Measurements from ENCODE around the gene ESPN.
A peak's percentile ranks its signal among the peaks of the same experiment; 100 is the strongest.
"Not testable (repeated sequence)": the region's sequence is repeated elsewhere in the genome, so short reads cannot be mapped to it uniquely, and the experiment has no call there.

Gene ESPN, protein sequence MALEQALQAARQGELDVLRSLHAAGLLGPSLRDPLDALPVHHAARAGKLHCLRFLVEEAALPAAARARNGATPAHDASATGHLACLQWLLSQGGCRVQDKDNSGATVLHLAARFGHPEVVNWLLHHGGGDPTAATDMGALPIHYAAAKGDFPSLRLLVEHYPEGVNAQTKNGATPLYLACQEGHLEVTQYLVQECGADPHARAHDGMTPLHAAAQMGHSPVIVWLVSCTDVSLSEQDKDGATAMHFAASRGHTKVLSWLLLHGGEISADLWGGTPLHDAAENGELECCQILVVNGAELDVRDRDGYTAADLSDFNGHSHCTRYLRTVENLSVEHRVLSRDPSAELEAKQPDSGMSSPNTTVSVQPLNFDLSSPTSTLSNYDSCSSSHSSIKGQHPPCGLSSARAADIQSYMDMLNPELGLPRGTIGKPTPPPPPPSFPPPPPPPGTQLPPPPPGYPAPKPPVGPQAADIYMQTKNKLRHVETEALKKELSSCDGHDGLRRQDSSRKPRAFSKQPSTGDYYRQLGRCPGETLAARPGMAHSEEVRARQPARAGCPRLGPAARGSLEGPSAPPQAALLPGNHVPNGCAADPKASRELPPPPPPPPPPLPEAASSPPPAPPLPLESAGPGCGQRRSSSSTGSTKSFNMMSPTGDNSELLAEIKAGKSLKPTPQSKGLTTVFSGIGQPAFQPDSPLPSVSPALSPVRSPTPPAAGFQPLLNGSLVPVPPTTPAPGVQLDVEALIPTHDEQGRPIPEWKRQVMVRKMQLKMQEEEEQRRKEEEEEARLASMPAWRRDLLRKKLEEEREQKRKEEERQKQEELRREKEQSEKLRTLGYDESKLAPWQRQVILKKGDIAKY

DNA sequence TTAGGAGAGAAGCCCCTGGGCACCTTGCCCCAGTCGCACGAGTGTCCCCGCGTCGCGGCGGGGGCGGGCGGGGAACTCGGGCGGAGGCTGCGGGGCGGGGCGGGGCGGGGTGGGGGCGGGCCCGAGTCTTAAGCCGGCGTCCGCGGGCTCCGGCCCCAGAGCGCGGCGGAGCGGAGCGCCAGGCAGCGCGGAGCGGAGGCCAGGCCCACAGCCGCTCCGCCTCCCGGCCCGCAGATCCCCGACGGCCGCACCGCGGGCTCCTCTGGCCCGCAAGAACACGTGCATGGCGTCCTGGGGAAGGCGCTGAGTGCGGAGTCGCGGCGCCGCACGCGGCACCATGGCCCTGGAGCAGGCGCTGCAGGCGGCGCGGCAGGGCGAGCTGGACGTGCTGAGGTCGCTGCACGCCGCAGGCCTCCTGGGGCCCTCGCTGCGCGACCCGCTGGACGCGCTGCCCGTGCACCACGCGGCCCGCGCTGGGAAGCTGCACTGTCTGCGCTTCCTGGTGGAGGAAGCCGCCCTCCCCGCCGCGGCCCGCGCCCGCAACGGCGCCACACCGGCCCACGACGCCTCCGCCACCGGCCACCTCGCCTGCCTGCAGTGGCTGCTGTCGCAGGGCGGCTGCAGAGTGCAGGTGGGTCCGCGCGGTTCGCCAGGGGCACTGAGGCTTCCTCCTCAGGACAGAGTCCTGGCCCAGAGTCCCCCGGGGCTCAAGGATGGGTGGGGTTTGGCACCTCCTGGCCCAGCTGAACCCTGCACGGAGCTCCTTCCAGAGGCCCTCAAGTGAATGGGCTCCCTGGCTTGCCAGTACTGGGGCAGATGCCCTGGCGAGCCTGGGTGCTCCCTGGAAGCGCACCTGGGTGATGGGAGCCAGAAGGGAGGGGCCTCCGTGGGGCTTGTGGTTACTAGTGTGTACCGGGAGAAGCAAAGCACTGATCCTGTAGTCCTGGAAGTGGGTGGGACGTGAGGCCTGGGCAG is at the start of gene ESPN:
TSS of gene ESPN (plus strand) at position 158 of the 975 bp plus-strand sequence. CDS start at position 338, 180 bp downstream.
- DNase-seq: no peak

DNA sequence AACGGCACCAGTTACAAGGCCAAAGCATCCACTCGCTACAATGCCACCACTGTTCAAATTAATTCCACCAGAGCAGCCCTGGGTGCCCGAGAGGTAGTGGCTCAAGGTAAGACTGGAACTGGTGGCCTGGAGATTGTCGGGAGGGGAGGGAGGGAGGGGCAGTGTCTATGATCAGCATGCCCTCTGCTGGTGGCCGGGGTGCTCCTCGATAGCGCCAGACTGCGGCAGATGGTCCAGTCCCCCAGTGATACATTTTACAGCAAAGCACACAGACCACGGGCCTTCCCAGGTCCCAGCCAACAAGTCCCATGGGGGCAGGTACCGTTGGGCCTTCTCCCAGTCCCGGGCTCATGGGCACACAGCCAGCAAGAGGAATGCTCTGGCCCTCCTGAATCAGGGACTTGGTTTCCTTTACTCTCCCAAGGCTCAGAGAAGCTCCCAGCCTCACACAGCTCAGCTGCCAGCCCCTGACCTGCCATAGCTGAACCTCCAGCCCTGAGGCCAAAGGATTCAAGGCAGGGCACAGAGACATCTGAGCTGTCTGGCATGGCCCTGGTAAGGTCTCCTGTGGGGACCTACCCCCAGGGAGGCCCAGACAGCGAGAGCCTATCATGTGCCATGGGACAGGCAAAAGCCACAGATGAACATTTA is 46.4 kb upstream of the ESPN start:
- peak in 1 of 2 experiments; percentile 66 for DNase-seq

DNA sequence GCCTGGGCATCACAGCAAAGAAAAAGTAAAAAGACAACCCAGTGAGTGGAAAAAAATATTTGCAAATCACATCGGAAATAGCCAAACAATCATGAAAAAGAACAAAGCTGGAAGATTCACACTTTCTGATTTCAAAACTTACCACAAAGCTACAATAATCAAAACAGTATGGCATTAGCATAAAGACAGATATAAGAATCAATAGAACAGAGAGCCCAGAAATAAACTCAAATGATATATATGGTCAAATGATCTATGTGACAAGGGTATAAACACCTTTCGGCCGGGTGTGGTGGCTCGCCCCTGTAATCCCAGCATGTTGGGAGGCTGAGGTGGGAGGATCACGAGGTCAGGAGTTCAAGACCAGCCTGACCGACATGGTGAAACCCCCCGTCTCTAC is 44.5 kb upstream of the ESPN start:
- no peak for DNase-seq

DNA sequence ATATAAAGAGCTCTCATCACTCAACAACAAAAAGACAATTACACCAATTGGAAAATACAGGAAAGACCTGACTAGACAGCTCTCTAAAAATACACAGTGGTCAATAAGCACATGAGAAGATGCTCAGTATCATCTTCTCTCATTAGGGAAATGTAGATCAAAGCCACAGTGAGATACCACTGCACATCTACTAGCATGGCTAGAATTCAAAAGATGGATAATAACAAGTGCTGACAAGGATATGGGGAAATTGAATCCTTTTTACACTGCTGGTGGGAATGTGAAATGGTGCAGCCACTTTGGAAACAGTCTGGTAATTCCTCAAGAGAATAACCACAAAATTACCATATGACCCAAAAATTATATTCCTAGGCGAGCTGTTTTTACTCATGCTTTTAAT is 40.4 kb upstream of the ESPN start:
- no peak for DNase-seq

DNA sequence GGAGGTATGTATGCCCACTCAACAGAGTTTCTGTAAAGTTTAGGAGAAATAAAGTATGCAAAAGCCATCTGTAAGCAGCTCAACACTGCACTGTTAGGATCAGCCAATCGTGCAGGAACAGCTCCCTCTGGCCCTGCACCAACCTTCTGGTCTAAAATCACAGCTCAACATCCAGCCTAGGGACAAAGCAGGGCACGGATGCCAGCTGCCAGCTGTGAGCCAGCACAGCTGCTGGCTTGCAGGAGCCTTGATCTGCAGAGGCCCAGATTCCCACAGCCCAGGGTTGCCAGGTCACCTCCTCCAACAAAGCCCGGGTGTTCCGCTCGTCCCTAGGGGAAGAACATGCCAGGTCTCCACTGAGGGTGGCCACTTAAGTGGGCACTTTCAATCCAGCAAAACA is 39.6 kb upstream of the ESPN start:
- DNase-seq: peak; percentile 40 to 76

DNA sequence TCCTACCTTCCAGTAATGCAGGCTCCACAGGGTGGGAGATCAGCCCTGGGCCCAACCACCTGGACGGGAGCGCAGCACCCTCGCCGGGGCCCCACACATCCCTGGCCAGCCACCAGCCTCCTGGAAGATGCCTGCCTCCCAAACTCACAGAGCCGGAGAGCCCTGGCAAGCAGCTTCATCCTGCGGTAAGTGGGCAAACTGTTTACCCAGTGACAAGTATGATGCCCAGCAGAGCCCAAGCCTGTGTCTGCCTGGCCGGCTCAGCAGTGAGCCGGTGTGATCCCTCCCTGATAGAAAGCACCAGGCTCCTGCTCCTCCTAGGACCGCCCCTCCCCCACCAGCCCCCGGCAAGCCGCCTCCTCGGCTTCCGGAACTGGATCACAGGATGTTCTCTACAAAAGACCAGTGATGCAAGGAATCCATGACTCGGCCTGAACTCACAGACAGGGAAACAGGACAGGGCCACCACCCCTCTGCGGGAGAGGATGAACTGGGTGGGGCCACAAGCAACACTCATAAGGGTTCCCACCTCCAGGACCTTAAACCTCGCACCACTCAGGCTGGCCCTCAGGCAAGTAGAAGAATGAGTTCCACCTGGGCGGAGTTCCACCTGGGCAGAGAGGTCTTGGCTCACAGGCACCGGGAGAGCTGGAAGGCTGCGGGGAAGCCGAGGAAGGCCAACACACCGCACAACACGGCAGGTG is 38.9 kb upstream of the ESPN start:
- DNase-seq: no peak

DNA sequence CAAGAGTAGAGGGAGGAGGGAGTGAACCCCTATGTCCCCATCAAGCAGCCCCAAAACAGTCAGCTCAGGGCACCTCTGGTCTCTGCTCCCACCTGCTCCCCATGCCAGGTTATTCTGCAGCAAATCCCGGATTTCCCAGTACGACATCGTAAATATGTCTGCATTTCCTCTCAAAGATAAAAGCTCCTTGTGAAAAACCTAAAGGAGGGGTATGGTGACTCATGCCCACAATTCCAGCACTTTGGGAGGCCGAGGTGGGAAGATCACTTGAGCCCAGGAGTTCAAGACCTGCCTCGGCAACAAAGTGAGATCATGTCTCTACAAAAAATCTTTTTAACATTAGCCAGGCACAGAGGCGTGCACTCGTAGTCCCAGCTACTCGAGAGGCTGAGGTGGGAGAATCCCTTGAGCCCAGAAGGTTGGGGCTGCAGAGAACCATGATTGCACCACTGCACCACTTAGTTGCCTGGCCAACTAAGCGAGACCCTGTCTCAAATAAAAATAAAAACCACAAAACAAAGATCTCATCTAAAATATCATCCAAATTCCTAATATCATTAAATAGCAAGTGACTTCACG is 38.1 kb upstream of the ESPN start:
- no peak for DNase-seq

DNA sequence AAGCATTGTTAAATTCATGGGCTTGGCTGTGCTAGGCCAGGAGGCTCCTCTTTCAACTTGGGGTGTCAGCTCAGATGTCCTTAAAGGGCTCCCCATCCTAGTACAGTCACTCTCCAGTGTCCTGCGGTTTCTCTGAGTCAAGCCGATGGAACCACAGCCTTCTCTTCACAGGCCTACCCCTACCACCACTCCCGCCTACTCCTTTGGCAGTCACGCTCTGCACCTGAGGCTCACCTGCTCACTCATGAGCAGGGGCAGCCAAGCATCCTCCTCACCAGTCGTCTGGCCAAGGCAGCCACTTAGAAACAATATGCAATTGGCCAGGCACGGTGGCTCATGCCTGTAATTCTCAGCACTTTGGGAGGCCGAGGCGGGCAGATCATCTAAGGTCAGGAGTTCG is 34.6 kb upstream of the ESPN start:
- DNase-seq: no peak

DNA sequence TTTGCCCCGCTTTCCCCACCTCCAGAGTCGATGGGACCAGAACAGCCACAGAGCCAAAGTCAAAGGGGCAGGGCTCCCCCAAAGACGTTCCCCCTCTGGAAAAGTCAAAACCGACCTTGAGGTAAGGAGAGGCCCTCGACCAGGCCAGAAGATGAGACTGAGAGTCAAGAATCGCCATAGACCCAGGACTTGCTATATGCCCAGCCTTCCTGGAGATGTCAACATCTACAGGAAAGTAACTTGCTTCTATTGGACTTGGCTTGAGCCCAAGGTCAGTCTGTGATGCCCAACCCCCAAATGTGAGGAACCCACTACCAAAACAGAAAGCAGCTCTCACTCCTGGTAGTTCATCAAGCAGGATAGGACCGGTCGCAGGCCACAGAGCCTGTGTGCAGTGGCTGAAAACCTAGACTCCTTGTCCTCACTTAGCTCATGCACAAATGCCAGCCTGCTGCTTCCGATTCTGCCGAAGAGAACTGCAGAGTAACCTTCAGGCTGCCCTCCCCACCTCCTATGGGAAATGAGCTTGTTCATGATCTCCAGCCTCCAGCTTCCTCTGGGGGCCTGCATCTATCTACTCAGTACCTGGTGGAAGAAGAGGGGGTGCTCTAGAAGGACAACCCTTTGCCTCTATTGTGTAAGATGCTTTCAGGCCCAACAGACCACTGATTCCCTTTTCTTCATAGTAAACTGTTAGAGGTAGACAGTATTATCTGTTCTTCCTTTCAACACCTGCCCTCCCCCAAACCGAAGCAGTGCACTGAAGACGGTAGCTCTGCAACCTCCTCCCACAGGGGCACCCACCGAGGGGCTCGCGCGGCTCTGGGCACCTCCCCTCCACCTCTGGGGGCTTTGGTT is 32.4 kb upstream of the ESPN start:
- DNase-seq: no peak

DNA sequence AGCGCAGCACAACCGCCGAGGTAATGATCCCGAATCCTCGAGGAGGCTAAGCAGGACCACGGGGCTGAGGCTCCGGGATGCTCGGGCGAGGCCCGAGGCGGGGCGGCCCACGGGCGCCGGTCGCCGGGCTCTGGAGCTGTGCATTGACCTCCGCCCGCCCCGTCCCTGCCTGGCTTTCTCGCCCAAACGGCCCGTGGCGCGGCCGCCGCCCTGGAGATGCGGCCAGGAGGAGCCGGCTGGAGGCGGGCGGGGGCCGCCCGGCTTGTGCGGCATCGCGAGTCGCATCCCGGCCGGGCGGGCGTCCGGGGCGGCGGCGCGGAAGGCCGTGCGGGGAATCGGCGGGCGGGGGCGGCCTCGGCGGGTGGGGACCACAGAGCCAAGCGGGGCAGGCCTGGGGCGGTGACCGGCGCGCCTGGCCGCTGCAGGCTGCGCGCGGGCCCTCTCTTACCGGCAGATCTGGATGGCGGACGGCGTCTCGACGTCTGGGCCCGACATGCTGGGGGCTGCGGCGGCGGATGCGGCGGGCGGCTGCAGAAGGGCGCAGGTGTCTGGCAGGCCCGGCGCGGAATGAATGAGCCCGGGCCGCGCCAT is 31.7 kb upstream of the ESPN start:
- DNase-seq: no peak

DNA sequence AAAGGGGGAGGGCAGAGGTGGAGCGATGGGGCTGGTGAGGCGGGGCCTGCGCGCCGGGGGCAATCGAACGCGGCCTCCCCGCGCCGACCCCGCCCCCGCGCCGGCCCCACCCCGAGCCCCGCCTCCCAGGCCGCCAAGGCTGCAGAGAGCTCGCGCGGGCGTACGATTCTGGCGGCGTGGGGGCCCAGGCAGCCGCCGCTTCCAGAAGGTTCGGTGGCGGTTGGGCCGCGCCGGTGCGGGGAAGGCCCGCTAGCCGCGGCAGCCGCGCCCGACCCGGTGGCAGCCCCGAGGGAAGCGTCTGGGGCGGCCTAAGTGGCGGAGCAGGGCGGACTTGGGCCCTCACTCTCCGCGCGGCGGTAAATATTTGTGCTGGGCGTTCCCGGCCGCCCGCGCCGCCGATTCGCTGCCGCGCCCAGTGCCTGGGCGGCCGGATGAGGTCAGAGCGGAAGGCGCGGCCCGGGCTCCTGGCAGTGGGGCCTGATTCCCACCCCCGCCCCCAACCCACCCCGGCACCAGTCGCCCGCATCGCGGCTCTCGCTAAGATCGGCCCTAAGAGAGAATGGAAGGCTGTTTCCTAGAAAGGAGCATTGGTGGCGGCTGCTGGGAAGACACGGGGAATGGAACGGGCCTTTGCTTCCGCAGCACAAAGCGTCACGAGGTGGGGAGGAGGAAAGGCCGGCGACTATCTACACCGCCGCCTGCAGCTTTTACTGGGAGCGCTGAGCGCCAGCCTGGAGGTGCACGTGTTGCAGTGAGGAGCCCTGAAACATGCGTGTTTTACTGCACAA is 31.0 kb upstream of the ESPN start, which contains the start of gene ACOT7:
TSS of gene ACOT7 (minus strand) at position 368 of the 788 bp plus-strand sequence. CDS start 368 bp downstream, outside the sequence.
- peak; percentile 92 to 93 for DNase-seq

DNA sequence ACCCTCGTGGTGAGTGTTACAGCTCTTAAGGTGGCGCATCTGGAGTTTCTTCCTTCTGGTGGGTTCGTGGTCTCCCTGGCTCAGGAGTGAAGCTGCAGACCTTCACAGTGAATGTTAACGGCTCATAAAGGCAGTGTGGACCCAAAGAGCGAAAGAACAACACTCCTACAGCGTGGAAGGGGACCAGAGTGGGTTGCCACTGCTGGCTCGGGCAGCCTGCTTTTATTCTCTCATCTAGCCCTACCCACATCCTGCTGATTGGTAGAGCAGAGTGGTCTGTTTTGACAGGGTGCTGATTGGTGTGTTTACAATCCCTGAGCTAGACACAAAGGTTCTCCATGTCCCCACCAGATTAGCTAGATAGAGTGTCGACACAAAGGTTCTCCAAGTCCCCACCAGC is 29.4 kb upstream of the ESPN start:
- not testable (repeated sequence) for DNase-seq

DNA sequence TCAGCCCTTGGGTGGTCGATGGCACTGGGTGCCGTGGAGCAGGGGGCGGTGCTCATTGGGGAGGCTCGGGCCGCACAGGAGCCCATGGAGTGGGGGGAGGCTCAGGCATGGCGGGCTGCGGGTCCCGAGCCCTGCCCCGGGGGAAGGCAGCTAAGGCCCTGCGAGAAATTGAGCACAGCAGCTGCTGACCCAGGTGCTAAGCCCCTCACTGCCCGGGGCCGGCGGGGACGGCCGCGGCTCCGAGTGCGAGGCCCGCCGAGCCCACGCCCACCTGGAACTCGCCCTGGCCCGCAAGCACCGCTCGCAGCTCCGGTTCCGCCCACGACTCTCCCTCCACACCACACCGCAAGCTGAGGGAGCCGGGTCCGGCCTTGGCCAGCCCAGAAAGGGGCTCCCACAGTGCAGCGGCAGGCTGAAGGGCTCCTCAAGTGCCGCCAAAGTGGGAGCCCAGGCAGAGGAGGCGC is 28.8 kb upstream of the ESPN start:
- not testable (repeated sequence) for DNase-seq

DNA sequence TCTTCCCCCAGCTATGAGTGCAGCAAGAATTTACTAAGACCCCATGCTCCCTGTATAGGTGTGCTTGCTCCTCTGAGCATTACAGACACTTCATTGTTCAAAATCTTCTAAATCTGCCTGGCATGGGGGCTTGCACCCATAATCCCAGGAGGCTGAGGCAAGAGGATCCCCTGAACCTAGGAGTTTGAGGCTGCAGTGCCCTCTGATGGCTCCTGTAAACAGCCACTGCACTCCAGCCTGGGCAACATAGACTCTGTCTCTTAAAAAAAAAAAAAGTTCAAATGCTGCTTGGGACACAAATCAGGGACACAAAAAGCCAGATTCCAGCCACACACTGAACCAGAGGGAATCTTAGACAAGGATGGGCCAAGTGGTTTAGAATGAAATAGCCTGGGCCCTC is 27.6 kb upstream of the ESPN start:
- no peak for DNase-seq

DNA sequence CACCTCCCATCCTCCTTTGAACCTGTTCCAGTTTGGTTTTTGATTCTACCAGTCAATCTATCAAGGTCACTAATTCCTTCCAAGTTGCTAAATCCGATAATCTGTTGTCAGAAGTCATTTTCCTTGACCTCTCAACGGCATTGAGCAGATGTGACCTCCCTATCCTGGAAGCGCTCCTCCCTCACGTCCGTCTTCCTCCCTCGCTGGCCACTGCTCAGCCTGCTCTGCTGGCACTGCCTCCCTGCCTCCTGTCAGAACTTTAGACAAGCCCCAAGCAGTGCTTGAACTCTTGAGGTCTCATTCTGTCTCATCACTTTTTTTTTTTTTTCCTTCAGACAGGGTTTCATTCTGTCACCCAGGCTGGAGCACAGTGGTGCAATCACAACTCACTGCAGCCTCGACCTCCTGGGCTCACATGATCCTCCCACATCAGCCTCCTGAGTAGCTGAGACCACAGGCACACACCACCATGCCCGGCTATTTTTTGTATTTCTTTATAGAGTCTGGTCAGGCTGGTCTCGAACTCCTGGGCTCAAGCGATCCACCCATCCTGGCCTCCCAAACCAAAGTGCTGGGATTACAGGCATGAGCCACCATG is 26.6 kb upstream of the ESPN start:
- DNase-seq: no peak

DNA sequence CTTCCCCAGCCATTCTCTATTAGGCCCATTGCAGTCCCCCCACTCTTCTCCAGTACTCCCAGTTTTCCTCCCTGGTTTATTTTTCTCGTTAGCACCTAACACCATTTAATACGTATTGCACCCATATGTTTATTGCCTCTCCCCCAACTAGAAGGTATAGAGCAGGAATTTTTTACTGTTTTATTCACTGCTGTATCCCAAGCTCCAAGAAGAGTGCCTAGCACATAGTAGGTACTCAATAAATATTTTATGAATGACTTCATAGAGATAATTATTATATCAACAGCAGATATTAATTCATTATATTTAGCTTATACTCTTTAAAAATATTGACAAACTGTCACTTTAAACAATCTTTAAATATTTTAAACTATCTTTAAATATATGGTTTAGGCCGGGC is 25.3 kb upstream of the ESPN start:
- DNase-seq: no peak

DNA sequence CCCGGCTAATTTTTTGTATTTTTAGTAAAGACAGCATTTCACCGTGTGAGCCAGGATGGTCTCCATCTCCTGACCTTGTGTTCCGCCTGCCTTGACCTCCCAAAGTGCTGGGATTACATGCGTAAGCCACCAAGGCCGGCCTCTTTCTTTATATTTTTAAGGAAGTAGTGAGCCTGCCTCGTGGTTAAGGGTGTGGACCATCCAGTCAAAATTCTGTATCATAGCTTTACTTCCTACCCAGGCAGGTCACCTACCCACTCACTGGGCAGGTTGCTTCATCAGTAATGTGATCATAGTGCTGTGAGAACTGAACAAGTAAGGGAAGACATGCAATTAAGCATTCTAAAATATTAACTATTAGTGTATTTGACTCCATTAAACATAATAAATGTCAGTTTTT is 22.9 kb upstream of the ESPN start:
- DNase-seq: no peak

DNA sequence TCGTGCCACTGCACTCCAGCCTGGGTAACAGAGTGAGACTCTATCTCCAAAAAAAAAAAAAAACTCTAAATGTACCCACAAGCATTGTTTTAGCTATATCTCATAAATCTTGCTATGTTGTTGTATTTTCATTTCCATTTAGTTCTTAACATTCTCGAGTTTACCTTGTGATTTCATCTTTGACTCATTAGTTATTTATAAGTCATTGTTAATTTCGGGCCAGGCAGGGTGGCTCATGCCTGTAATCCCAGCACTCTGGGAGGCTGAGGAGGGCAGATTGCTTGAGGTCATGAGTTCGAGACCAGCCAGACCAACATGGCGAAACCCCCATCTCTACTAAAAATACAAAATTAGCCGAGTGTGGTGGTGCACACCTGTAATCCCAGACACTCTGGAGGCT is 16.6 kb upstream of the ESPN start:
- DNase-seq: no peak

Data from NCI-H446 (cell line).